Neural crest cell (in vitro differentiated cells): ENCODE data around the gene PRRG3. TPM values are rescaled to one million over a fixed set of nuclear protein-coding genes. Genes with fewer than 3 reads are reported as not detected.

Experiments
- DNase-seq: peaks from one replicate; pipeline ENCODE4 v3.0.0; 2021; ENCODE audit warnings: low read depth, mixed read lengths, low spot score
- H3K27ac Mint-ChIP-seq: one replicate; pipeline ENCODE4 v1.8.0; 2021; ENCODE audit warnings: mild to moderate bottlenecking, mixed read lengths; ENCODE audit not compliant: unreplicated experiment
- H3K27me3 Mint-ChIP-seq: 2 replicates; pipeline ENCODE4 v1.8.0; 2021; ENCODE audit warnings: low read depth, mild to moderate bottlenecking, mixed read lengths
- H3K36me3 Mint-ChIP-seq: 2 replicates; pipeline ENCODE4 v1.8.0; 2021; ENCODE audit warnings: low read depth, mild to moderate bottlenecking, mixed read lengths
- H3K4me1 Mint-ChIP-seq: 2 replicates; pipeline ENCODE4 v1.8.0; 2021; ENCODE audit warnings: mixed read lengths
- H3K4me3 Mint-ChIP-seq: one replicate; pipeline ENCODE4 v1.8.0; 2021; ENCODE audit warnings: mild to moderate bottlenecking, mixed read lengths
- H3K9me3 Mint-ChIP-seq: 2 replicates; pipeline ENCODE4 v1.8.0; 2021; ENCODE audit warnings: mixed read lengths
- CTCF ChIP-seq: fragments of 200-600 bp; sonication (generic); conservative IDR thresholded peaks from 2 replicates; pipeline ENCODE4 v1.5.0; 2021; ENCODE audit warnings: antibody characterized with exemption, mild to moderate bottlenecking
- total RNA-seq: library from RNA; stranded (reverse); gene quantifications from 2 replicates; pipeline ENCODE4 v1.2.1, GENCODE V29; 2021

The PRRG3 gene
- total RNA-seq, 1 donor from 2014 or later, result 2.6 TPM

- Mint-ChIP-seq H3K36me3 (no peaks in the 10 kb centered on the region), H3K4me1 (no peaks in the 10 kb centered on the region), H3K9me3 (peaks cover 14% of the 10 kb centered on the region), H3K27ac (no peak overlapping the region), H3K27me3 (peaks cover 7% of the 10 kb centered on the region), H3K4me3 (no peak overlapping the region)
- no peak for TF ChIP-seq CTCF
- no peak for DNase-seq
Observed at GRCh38 chrX:151743651-151744470, 48.6 kb downstream of the PRRG3 start.

GRCh38 chrX:151745651-151746050 is 50.4 kb downstream of the PRRG3 start:
- Mint-ChIP-seq H3K4me3 (no peak overlapping the region), H3K36me3 (no peaks in the 10 kb centered on the region), H3K4me1 (peaks cover 8% of the 10 kb centered on the region), H3K27me3 (peaks cover 11% of the 10 kb centered on the region), H3K9me3 (peaks cover 12% of the 10 kb centered on the region), H3K27ac (no peak overlapping the region)
- no peak for TF ChIP-seq CTCF
- DNase-seq, result no peak

DNA sequence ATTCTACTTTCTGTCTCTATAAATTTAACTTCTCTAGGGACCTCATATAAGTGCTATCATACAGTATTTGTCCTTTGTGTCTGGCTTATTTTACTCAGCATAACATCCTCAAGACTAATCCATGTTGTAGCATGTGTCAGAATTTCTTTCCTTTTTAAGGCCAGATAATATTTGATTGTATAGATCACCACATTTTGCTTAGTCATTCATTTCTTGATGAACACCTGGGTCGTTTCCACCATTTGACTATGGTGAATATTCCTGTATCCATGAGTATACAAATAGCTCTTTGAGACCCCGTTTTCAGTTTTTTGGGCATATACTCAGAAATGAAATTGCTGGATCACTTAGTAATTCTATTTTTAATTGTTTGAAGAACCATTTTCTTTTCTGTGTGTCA is 51.2 kb downstream of the PRRG3 start:
- Mint-ChIP-seq H3K27ac (no peak overlapping the region), H3K27me3 (peaks cover 11% of the 10 kb centered on the region), H3K4me1 (peaks cover 8% of the 10 kb centered on the region), H3K9me3 (peaks cover 8% of the 10 kb centered on the region), H3K4me3 (no peak overlapping the region), H3K36me3 (no peaks in the 10 kb centered on the region)
- no peak for DNase-seq
- TF ChIP-seq CTCF, result no peak

DNA sequence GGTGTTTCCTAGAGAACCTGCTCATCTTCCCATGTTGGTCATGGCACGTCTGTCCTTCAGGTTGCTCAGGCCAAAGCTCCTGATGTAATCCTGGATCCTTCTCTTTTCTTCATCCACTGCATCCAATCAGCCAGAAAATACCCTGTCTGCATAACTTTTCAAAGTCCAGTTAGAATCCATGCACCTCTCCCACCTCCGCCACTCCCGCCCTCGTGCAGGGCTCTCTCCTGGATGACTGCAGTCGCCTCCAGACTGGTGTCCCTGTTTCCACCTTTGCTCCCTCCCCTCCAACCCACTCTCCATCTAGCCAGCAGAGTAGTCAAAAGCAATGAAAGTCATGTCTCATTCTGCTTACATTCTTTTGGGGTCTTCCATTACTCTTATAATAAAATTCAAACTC is 55.3 kb downstream of the PRRG3 start:
- no peak for TF ChIP-seq CTCF
- Mint-ChIP-seq H3K4me1 (peaks cover 8% of the 10 kb centered on the region), H3K4me3 (no peak overlapping the region), H3K36me3 (no peaks in the 10 kb centered on the region), H3K9me3 (no peaks in the 10 kb centered on the region), H3K27ac (no peak overlapping the region), H3K27me3 (peaks cover 14% of the 10 kb centered on the region)
- DNase-seq, result no peak

- H3K27me3 Mint-ChIP-seq, result peaks cover 16% of the 10 kb centered on the region
- peaks cover 8% of the 10 kb centered on the region for H3K4me1 Mint-ChIP-seq
- no peak for DNase-seq
- no peaks in the 10 kb centered on the region for H3K9me3 Mint-ChIP-seq
- TF ChIP-seq CTCF, result no peak
- no peaks in the 10 kb centered on the region for H3K36me3 Mint-ChIP-seq
- no peak overlapping the region for H3K4me3 Mint-ChIP-seq
- no peak overlapping the region for H3K27ac Mint-ChIP-seq
Observed at GRCh38 chrX:151752847-151753246, 57.6 kb downstream of the PRRG3 start.
